ENCODE measurements around the gene KAT8.
A peak's percentile ranks its signal among the peaks of the same experiment; 100 is the strongest.
"Not testable (repeated sequence)": the region's sequence is repeated elsewhere in the genome, so short reads cannot be mapped to it uniquely, and the experiment has no call there.

The KAT8 gene

DNA sequence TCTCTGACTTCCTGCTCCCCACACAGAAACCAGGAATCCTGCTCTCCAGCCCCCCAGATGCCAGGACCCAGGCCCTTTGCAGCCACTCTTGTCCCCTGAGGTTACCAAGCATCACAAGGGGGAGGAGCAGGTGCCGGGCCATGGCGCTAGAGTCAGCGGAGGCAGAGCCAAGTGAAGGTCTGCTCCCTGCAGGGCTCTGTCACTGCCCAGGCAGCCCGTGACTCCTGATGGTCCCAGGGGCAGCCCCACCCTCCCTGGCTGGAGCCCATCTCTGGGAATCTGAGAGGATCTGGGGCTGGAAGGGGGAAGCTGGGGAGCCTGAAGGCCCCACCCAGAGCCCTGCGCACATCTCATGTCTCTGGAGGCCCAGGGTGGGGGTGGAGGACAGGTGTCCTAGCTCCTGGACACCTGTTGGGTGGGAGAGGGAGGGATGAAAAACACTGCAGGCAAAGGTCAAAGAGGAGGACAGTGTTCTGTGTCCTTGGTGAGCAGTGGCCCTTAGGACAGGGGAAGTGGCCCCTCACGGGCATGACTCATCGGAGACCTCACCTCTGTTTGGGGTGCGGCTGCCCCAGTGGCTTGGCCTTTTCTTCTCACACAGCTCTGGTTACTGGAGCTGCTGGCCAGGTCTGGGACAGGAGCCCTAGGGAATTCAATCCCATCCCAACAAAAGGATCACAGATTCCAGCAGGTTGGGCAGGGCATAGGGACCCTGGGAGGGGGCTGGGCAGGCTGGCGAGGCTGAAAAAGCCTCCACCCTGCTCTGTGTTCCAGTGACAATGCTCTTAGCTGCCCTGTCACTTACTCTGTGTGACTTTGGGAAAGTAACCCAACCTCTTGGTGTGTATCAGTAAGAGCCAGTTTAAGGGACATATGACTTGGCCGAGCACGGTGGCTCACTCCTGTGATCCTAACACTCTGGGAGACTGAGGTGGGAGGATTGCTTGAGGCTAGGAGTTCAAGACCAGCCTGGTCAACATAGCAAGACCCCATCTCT lies 32.7 kb downstream of the KAT8 start, which contains the start of gene PRSS36:
Gene PRSS36, minus strand, starts transcription at position 173 of the 997 bp plus-strand sequence. Its CDS starts 31 bp downstream, at position 142.
- no peak for DNase-seq

DNA sequence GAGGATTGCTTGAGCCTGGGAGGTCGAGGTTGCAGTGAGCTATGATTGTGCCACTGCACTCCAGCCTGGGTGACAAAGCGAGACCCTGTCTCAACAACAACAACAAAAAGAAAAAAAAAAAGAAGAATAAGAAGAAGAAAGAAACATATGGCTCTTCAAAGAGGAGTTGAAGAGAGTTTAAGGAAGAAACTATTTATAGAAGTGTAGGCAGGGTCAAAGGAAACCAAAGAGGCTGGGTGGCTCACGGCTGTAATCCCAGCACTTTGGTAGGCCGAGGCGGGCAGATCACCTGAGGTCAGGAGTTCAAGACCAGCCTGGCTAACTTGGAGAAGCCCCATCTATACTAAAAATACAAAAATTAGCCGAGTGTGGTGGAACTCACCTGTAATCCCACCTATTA lies 33.5 kb downstream of the KAT8 start:
- not testable (repeated sequence) for DNase-seq

DNA sequence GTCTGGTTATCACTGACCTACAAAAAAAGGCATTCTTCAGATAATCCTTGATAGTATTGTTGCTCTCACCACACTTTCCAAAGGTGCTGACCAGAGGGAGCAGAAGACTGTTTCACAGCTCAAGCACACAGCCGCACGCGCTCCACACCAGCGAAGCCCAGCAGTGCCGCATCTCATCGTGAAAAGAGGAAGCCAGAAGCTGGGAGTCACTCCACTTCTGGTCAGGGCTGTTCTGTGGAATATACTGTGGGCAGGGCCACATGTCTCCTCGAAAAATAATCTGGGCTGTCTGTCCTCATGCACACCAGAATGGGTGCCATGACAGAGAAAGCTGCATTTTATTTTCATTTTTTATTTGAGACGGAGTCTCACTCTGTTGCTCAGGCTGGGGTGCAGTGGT lies 39.7 kb downstream of the KAT8 start:
- DNase-seq: peak; percentile 53

DNA sequence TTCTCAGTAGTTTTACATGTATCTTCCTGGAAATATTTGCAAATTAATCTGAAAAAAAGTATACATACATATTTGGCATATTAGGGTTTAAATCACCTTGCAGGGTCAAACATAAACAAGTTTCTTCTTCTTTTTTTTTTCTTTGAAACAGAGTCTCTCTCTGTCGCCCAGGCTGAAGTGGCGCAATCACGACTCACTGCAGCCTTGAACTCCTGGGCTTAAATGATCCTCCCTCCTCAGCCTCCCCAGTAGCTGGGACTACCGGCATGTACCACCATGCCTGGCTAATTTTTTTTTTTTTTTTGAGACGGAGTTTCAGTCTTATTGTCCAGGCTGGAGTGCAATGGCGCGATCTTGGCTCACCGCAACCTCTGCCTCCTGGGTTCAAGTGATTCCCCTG lies 49.9 kb downstream of the KAT8 start:
- no peak for DNase-seq

DNA sequence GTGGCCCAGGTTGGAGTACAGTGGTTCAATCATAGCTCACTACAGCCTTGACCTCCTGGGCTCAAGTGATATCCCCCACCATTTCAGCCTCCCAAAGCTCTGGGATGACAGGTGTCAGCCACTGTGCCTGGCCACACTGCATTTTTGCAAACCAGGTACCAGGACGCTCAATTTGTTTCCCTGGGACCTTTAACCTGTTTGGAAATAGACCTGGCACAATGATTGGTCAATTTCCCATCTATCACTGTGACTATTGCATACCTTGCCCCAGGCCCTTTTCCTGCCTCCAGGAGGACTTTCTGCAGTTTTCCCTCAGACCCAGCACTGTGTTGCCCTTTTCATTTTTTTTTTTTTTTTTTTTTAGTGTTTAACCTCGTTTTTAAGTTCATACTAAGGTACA lies 51.4 kb downstream of the KAT8 start:
- no peak for DNase-seq

DNA sequence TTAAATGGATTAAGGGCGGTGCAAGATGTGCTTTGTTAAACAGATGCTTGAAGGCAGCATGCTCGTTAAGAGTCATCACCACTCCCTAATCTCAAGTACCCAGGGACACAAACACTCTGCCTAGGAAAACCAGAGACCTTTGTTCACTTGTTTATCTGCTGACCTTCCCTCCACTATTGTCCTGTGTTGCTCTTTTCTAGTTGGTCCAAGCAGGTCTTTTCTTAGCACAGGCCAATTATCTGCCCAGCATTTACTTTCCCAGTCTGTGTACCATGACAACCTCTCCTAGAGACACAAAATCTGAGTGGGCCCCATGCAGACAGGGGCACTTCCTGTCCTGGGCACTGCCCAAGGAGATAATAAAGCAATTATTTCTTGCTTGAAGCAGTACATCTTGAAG lies 52.6 kb downstream of the KAT8 start:
- not testable (repeated sequence) for DNase-seq

DNA sequence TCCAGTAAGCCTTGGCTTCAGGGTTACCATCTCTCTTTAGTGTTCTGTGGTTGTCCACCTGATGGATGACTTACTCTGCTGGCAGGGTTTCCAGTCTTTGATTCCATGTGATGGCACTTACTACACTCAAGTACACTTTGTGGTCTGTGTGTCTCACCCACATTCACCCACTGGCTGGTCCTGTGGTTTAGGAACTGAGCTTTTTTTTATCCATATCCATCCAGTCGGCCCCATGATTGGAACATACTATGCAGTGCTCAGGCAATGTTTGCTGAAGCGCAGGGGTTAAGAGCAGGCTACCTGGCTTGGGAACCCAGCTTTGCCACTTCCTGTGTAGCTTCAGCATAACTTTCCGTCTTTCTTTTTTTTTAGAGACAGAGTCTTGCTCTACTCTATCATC lies 59.7 kb downstream of the KAT8 start:
- DNase-seq: peak; percentile 41

DNA sequence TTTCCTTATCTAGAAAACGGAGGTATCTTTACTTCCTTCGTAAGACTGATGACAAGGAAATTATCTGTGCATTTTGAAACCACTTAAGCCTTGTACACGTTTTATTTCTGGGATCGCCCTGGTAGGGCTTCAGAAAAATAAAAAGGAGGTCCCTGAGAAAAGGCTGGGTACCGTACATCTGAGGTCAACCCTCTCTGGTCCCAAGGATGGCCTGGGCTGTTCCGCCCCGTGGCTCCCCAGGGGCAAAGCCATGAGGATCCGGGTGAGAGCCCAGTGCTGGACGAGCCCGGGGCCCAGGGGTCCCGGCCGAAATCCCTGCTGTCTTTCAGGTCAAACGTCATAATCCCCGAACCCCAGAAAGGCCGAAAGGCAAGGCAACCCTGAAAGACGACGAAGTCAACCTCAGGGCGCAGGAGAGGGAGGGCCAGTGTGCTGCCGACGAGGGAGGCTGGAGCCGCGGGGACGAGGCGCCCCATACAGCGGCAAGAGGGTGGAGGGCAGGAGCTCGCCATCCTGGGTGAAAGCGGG lies 61.8 kb downstream of the KAT8 start:
- no peak for DNase-seq

DNA sequence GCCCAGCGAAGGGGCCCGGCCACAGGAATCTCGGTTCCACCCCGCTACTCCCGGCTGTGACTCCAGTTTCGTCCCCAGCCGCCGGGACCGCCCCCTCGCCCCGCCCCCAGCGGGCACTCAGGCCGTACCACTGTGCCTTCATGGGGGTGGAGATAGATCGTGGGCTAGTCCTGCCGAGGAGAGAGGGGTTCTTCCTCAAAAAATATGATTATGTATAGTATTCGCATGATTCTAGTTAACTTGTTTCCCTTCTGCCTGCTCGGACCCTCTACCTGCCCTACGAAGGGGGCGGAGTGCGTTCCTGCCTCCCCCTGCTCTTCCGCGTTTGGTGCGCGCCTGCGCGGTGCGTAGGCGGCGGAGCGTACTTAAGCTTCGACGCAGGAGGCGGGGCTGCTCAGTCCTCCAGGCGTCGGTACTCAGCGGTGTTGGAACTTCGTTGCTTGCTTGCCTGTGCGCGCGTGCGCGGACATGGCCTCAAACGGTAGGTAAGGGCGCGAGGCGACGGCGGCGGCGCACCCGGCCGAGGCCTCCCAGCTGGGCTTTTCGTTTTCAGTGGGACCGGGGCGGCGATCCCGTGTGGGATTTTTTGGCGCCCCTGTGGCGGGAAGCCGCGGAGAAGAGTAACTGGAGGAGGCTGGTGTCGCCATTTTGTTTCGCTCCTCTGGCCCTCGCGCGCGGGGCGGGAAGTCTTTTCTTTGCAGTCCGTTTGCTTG lies 62.4 kb downstream of the KAT8 start, which contains the start of gene FUS:
Gene FUS, plus strand, starts transcription at position 393 of the 713 bp plus-strand sequence. Its CDS starts 76 bp downstream, at position 469.
- peak; percentile 83 for DNase-seq

Measured in GDM1 (cell line).